ENCODE results near the gene CEP164. TPM values are rescaled to one million over a fixed set of nuclear protein-coding genes. Genes with fewer than 3 reads are reported as not detected.
"Not testable (repeated sequence)": the region's sequence is repeated elsewhere in the genome, so short reads cannot be mapped to it uniquely, and the experiment has no call there.

CEP164 gene
- total RNA-seq, 1 donor from 2014 or later = 25.8 TPM

DNA sequence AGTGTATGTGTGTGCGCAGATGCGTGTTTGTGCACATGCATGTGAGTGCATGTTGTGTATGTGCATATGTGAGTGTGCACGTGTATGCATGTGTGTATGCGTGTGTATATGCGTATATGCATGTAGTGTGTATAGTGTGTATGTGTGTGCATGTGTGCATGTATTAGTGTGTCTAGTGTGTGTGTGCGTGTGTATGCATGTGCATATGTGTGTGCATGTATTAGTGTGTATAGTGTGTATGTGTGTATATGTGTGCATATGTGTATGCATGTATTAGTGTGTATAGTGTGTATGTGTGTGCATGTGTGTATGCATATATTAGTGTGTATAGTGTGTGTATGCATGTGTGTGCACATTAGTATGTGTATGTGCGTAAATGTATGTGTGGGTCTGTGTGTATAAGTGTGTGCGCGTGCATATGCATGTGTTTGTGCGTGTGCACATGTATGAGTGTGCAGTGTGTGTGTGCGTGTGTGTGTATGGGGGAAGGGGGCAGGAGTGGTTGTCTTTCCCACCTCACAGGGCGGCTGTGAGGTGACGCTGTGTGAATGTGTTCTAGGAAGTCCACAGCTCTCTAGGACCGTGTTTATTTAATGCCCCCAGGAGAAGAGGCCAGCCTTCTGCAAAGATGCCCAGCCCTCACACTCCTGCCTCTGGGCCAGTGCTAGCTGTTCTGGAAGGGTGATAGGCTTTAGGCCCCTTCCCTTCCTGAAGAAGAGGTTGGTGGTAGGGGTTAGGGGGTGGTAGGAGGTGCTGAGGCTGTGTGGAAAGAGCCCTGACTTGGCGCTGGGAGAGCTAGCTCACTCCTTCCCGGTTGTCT, 114.6 kb downstream of the CEP164 start:
- DNase-seq = no peak

DNA sequence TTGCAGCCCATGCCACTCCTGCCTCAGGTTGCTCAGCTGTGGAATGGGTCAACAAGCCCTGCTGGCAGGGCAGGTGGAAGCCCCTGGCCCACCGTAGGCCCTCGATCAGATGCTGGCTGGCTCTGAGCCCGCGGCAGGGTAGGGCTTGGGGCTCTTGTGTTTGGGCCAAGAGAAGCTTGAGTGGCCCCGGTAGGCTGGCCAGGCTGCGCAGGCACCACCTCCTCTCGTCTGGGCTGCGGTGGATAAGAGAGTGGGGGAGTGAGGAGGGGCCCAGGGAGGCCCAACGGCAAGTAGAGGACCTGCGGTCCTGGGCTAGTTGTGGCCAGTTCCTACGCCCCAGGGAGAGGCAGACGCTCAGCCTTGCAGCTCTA, 115.2 kb downstream of the CEP164 start:
- no peak for DNase-seq

DNA sequence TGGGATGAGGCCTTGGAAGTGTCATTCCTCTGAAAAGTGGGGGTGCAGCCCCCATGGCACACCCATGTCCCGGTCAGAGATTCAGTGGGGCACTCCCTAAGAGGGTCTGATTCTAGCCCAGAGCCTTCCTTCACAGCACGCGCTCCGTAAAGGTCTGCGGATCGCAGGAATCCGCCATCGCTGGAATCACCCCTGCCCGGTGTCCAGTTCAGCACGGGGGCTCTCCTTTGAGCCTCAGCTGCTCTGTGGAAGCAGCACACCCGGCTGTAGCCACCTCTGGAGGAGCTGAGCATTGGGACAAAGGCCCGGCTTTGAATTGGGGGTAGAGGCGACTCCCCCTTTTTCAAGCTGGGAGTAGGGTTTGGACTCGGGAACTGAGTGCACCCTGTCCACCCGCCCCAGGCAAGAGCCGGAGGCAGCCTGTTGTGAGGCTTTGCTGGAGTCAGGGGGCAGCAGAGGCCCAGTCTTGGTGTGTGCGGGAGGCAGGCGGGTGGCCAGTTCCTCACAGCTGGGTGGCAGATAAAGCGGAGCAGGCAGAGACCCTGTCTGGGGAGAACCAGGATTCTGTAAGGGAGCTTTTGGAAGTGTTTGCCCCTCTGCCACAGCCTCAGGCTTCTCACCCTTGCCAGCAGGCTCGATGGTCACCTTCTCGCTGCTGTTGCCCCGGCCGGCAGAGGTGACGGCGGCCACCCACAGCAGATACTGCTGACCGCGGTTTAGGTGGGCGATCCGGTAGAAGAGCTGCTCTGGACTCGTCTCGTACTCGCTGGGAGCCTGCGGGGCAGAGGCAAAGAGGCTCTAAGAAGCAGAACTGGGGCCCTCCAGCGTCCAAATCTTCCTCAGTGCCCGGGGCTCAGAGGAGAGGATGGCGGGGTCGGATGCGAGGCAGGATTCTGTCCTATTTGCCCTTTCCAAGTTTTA, 115.9 kb downstream of the CEP164 start:
- DNase-seq = peak; percentile 82

DNA sequence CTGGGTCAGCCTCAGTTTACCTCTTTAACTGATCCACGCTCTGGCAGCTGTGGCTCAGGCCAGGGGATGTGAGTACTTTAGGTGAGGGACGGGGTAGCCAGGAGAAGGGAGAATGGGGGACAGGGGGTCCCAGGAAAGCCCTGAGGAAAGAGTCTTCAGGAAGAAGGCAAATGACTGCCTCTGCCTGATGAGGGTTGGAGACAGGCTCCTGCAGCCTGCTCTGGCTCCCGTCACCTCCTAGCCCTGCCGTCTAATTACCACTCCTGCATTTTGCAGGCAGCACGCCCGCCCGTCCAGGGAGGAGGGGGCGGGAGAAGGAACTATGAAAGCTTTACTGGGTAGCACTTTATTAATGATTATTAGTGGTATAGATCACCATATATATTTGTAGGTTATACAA, 116.6 kb downstream of the CEP164 start:
- no peak for DNase-seq

DNA sequence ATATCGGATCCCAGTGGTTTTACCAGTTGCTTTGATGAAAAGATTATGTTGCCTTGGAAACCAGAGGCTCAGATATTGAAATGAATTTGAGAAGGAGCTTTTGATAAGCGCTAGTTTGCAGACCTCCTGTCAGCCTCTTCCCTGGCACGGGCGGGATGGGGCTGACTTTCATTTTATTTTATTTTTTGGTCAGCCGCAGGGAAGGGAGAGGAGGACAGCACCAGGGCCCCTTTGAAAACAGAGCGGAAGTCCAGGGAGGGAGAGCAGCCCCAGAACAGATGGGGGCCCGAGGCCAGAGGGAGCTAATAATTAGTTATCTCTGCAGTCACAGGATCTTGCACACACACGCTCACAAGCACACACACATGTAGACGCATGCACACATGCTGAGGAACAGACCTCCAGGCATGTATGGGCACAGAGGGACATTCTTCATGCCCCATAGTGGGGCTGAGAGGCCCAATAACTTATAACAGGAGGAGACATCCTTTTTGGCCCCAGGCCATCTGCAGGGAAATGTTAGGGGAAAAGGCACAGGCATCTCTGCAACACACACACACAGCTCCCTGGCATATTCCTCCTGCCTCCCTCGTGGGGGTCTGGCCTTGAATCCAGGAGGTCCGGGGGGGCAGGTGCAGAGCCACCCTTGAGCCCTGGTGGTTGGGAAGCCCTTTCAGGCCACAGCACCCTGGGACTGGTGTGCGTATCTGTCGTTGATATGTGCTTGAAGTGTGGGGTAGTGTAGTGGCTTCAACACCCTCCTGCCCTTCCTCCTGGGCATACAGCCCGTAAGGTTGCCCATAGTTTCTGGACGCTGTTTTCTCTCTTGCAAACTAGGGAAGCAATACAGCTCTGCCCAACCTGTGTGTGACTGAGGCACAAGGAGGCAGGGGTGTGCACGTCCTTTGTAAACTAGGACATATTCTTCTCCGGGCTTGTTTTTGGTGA, 117.3 kb downstream of the CEP164 start:
- DNase-seq = peak; percentile 20

DNA sequence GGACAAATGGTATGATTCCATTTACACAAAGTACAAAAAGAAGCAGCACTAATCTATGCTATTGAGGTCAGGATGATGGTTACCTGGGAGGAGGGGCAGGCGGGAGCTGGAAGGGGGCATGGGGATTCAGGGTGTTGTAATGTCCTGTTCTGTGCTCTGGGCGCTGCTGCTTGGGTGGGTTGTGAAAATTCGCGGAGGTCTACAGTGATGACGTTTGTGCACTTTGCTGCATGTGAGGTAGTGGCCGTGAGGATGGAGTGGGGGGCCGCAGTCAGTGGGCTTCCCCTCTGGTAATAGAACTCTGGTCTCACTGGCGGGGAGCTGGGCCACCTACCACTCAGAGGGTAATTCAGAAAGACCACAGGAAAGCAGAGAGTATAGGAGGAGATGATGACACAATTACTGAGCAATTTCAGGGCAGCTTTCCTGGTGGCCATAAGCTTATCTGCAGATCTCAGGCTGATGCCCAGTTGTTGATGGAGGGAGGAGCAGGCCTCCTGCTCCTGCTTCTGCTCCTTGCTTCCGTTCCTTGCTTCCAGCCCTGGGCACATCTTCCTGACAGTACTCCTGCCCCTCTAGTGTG, 121.5 kb downstream of the CEP164 start:
- DNase-seq = no peak

DNA sequence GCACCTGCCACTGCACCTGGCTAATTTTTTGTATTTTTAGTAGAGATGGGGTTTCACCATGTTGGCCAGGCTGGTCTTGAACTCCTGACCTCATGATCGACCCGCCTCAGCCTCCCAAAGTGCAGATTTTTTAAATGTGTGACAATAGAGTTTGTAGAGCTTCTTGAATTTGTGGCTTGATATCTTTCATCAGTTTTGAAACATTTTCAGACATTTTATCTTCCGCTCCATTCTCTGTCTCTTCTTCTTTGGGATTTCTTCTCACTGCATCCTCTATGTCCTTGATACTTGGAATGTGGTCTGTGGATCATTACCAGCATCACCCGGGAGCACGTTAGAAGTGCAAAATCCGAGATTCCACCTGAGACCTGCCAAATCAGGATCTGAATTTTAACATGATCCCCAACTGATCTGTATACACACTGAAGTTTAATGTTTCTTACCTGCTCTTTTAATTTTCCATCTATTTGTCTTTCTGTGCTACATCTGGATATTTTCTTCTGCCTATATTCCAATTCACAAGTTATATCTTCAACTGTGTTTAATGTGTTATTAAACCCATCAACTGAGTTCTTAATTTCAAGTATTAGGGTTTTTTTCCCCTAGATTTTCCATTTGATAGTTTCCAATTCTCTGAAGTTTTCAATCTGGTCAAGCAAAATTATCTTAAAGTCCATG, 126.4 kb downstream of the CEP164 start:
- DNase-seq = no peak

DNA sequence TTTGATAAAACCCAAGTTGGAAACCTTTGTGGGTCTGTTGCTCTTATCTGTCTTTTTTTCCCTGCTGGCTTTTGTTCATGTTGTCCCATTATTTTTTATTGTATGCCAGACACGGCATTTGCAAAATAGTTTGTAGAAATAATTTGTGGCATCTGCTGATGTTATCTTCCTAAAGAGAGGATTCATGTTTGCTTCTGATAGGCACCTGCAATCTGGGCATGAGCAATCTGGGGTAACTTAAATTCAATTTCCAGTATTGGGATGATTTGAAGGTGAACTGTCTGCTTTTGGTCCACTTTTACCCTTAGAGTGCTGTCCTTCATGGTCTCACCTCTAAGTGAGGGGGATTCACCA, 126.9 kb downstream of the CEP164 start:
- DNase-seq = no peak

DNA sequence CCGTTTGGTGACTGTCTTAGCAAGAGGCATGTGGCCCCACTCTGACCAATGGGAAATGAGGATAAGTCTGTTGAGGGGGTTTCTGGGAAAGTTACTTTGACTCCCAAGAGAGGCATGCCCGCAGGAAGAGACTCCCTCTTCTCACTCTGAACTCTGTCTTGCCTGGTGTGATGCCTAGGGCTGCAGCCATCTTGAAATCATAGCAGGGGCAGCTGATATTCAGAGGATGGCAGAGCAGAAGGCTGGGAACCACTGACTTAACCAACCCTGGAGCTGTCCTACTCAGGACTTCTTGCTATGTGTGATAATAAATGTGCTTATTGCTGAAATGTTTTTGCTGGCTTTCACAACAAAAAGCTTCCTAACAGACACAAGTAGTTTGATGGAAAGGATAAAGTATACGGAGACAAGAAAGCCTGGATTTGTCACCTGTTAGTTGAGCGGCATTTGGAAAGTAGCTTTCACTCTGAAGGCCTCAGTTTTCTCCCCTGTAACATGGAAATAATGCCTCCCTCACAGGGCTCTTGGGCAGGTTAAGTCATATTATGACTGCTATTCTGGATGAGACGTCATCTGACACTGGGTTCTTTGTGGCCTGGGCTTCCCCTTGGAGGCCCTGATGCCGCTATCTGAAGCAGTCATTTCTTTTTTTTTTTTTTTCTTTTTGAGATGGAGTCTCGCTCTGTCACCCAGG, 128.5 kb downstream of the CEP164 start:
- no peak for DNase-seq

DNA sequence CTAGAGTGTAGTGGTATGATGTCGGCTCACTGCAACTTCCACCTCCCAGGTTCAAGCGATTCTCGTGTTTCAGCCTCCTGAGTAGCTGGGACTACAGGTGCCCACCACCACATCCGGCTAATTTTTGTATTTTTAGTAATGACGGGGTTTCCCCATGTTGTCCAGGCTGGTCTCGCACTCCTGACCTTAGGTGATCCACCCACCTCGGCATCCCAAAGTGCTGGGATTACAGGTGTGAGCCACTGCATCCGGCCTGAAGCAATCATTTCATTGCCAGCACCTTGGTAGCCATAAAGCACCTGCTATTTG, 129.0 kb downstream of the CEP164 start:
- DNase-seq = not testable (repeated sequence)

DNA sequence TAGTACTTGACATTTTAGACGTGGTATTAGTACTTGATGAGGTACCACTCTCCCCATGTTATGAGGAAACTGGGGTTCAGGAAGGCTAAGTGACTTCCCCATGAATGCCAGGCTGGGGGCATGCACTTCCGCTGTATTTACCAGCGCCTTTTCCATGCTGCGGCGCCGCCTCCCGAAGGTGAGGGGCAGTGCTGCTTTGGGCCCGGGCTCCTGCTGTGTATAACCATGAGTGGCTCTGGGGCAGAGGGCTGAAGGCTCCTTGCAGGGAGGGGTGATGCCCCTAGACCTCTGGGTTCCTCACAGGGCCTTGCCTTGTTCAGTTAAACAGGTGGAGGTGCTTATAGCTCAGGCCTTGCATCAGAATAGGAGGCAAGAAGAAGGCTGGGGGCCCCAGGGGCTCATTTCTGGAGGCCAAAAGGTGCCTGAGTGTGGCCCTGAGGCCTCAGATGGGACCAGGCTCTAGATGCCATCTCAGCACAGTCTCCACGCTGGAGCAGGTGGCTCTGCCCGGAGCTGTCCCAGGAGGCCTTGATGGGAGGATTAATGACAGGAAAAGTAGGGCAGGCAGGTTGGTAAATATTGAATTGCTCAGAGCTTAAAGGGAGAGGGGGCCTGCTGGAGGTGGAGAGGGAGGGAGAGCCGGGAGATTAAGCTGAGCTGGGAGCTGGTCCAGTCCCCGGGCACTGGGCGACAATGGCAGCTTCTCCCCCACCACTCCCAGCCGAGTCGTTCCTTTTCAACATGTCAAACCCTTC, 129.6 kb downstream of the CEP164 start:
- DNase-seq = no peak

DNA sequence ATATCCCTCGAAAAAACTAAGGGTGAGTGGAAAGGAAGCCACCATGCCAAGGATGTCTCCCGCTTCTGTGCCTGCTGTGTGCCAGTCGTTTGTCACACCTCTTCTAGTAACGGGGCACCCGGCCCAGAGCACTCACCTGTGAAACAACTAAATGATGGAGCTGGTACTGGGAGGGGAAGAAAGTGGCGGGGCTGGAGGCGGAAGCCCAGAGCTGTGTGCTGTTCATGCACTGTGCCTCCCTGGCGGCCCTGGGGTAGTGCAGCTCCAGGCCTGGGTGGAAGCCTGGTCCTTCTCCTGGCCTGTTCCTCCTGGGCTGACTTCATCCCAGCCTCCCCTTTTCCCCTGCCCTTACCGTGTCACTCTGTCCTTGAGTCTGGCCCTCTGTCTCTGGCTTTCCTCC, 130.2 kb downstream of the CEP164 start:
- DNase-seq = no peak

DNA sequence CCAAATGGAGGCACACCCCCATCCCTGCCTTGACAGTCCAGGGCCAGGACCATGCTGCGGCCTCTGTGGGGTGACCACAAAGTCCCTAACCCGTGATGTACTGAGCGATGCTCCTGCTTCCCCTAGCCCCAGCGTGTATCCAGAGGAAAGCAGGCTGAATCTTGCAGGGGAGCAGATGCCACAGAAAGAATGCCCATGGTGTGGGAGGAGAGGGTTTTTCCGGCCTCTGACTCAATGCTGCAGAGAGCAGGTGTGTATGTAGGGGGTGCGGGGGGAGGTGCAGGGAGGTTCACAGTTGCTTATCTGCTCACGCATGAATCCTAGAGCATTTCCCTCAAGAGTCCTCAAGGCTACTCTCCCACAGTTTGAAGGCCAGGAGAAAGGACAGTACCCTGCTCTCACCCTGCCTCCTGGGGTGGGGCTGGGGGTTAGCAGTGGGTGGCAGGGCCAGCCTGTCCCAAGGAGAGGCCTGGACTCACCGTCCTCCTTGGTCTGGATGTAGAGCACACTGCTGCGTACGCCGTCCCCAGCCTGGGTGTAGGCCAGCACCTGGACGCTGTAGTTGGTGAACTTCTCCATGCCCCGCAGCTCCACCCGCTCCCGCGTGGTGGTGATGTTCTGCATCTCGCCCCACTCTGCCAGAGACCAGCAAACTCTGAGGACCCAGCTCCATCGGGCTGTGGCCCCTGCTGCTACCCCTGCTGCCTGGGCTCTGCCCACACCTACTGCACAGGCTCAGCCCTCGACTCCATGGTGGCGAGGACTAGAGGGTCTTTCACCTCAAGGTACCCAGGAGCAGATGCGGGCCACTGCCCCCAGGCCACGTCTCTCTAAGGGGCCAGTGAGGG, 130.8 kb downstream of the CEP164 start:
- DNase-seq = no peak

DNA sequence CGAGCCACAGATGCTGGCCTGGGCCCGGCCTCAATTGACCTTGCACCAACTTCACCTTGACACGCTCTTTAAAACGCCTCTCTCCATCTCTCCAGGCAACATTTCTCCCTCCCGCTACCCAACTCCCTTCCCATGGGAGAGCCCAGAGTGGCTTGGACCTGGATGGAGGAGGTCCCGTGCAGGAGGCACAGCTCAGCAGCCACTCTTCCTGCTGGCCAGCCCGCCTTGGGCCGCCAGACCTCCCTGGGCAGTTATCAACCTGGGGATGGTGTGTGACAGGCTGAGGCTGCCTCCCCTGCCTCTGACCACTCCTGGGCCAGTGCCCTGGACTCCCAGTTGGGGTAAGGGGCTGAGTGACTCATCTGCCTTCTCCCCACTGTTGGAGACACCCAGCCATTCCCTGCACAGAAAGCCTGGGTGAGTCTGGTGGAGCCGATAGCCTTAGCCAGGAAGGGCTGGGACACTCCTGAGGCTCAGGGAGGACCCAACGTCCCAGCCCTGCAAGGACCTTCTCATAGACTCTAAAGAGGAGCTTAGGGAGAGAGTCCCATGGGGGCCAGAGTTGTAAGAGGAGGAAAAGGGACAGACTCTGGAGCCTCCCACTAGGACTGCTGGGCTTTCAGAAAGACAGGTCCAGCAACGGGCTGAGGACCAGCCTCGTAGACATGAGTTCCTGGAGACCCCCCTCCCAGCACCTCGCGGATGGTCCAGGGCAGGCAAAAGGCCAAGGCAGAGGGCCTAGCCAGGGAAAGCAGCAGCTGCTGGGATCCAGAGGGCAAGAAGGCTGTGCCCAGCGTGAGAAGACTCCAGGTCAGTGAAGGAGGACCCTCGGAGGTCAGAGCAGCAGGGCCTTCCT, 131.7 kb downstream of the CEP164 start:
- no peak for DNase-seq

DNA sequence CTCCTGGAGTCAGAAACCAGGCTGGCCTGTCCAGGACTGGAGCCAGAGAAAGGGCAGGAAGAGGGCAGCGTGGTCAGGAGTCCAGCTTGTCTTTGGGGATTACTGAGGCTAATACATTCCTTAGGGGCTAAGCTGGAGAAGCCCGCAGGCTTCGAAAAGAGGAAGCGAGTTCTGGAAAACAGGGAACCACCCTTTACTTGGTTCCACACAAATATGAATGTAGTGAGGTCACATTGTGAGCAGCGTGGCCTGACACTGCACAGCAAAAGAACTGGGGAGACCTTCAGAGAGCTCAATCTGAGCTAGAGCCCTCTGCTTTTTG, 132.3 kb downstream of the CEP164 start:
- no peak for DNase-seq

DNA sequence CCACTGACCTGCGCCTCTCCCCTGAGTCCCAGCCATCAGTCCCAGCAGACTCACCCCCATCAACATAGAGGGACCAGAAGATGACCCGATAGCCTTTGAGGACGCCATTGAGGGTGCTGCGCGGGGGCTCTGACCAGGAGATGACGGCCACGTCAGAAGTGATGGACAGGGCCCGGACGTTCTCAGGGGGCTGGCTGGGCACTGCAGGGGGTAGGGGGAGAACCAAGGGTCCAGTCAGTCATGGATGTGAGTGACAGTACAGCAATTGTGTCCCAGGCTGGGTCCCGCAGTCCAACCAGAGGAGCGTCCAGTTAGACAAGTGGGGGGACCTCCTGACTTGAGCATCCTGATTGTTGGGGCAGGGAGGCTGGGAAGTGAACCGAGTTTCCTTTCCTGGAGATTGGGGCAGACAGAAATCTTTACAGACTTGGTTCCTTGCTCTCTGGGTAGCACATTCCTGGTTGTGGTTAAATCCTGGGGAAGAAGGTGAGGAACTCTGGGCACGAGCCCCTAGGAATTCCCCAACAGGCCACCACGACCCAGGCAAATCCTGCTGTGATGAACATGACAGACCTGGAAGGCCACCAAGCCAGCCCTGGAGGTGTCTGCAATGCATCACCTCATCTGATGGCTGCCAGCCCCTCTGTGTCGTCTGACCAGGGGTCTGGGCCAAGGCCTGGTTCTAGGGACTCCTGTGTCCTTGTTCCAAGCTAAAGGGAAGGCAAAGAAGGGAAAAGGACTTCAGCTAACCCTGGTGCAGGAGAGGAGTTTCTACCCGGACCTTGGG, 133.9 kb downstream of the CEP164 start:
- DNase-seq = no peak

DNA sequence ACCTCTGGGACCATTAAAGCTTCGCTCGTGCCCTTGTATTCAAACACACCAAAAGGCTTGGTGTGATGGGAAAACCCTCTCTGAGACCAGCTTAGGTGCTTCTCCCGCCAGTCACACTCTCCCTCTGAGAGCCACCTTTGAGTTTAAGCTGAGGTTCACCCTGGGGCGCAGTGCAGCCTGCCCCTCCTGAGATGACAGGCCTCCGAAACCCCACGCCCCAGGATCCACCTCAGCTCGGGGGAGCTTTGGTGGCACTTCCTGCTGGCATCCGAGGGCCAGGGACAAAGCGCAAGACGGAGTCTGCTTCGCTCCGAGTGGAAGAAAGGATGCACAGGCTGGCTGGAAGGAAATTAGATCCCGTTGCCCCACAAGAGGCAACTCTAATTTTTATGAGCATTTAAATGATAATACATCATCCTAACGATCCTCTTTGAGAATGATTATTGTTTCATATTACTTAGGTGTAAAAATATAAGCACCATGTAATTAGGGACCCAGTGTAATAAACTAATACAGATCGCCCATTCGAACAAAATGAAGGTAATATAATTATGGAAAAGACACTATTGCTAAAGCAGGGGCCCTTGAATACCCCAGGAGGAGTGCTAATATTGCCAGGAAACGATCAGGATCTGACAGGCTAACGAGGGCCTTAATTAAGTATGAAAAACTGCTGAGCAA, 134.7 kb downstream of the CEP164 start:
- no peak for DNase-seq
